ENCODE results near the gene AKR7A2. TPM values are rescaled to one million over a fixed set of nuclear protein-coding genes. Genes with fewer than 3 reads are reported as not detected.
"Not testable (repeated sequence)": the region's sequence is repeated elsewhere in the genome, so short reads cannot be mapped to it uniquely, and the experiment has no call there.

AKR7A2 gene
- total and polyA plus RNA-seq, 12 donors, result 6.8 to 48.5 (median 43.0) TPM

DNA sequence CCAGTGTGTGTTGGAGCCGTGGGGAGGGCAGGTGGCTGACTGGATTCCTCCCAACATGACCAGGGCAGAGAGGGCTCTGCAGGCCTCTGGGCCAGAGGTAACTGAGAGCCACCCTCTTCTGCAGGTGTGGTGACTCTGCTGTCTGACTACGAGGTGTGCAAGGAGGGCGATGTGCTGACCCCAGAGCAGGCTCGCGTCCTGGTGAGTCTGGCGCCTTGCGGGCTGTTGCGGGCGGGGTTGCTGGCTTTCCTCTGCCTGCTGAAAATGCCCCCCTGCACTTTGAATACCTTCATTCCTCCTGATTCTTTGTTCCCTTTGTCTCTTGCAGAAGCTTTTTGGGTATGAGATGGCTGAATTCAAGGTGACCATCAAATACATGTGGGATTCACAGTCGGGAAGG, 53.6 kb downstream of the AKR7A2 start:
- intact Hi-C loops (cut with DNase I), result loop anchor here in 5 of 10 donors (10.0 kb wide), 1 partner anchor 396 kb away; no protein-coding TSS in a partner anchor
- Histone ChIP-seq H3K4me1 (peaks cover 0 to 23% (median 7%) of the 10 kb centered on the region in 9 donors), H3K4me3 (no peak overlapping the region), H3K36me3 (peaks cover 0 to 65% (median 20%) of the 10 kb centered on the region in 9 donors), H3K27me3 (no peaks in the 10 kb centered on the region), H3K27ac (no peak overlapping the region), H3K9me3 (no peaks in the 10 kb centered on the region)
- TF ChIP-seq, protein P1, sequence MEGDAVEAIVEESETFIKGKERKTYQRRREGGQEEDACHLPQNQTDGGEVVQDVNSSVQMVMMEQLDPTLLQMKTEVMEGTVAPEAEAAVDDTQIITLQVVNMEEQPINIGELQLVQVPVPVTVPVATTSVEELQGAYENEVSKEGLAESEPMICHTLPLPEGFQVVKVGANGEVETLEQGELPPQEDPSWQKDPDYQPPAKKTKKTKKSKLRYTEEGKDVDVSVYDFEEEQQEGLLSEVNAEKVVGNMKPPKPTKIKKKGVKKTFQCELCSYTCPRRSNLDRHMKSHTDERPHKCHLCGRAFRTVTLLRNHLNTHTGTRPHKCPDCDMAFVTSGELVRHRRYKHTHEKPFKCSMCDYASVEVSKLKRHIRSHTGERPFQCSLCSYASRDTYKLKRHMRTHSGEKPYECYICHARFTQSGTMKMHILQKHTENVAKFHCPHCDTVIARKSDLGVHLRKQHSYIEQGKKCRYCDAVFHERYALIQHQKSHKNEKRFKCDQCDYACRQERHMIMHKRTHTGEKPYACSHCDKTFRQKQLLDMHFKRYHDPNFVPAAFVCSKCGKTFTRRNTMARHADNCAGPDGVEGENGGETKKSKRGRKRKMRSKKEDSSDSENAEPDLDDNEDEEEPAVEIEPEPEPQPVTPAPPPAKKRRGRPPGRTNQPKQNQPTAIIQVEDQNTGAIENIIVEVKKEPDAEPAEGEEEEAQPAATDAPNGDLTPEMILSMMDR (IDR thresholded peaks at IDR 0.05), result no peak
- DNase-seq, result no peak
- WGBS, 2 donors, result 92 to 97% methylated on average over 10 of the region's 10 CpGs
- ATAC-seq, result no peak

DNA sequence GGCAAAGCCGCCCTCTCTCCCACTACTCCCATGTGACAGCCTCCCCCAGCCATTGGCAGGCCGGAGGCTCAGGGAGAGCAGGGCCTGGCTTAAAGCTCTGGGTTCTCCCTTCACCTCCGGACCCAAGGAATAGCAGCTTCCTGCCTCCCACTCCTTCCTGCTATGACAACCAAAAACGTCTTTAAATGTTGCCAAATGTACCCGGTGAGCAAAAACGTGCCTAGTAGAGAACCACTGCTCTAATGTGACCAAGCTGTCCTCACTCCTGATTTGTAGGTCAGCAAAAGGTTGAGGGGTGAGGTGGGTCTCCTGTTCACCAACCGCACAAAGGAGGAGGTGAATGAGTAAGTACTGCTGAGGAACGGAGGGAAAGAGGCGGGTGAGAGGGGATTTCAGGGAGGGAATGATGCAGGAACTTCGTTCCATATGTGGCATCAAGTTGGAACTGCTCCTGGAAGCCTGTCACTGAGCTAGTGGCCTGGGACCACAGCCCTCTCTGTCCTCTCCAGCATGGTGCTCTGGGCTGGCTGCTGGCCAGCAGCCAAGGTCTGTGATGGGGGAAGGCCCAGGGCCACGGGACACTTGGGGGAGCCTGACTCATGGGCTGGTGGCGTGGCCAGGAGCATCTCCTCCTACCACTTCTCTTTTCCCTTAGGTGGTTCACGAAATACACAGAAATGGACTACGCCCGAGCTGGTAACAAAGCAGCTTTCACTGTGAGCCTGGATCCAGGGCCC, 54.6 kb downstream of the AKR7A2 start:
- no peak overlapping the region for H3K4me3 ChIP-seq
- no peaks in the 10 kb centered on the region for H3K27me3 ChIP-seq
- peak in 1 of 2 donors; percentile 53 for DNase-seq
- peak in 7 of 8 donors; percentile 22 to 86 (median 71) for ATAC-seq
- H3K36me3 ChIP-seq, result peaks cover 0 to 65% (median 20%) of the 10 kb centered on the region in 9 donors
- WGBS, 2 donors, result 56 to 57% methylated on average over 15 of the region's 15 CpGs
- TF ChIP-seq, protein P1 (IDR thresholded peaks at IDR 0.05), result no peak
- peaks cover 6 to 33% (median 17%) of the 10 kb centered on the region in 9 donors for H3K4me1 ChIP-seq
- intact Hi-C loops (cut with DNase I), result loop anchor here in 5 of 10 donors (10.0 kb wide), 1 partner anchor 397 kb away; no protein-coding TSS in a partner anchor
- H3K9me3 ChIP-seq, result no peaks in the 10 kb centered on the region
- H3K27ac ChIP-seq, result peak overlapping the region in 2 of 10 donors; percentile 4 to 31

DNA sequence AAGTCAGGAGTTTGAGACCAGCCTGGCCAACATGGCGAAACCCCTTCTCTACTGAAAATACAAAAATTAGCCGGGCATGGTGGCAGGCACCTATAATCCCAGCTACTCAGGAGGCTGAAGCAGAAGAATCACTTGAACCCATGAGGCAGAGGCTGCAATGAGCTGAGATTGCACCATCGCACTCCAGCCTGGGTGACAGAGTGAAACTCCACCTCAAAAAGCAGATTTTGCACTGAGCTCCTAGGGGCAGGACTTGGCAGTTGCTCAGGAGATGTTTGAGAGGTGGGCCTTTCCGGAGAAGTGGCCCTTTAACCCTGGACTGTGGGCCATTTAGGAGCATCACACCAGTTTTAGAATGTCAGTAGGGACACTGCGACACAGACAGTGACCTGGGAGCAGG, 55.6 kb downstream of the AKR7A2 start:
- H3K9me3 ChIP-seq, ATAC-seq, H3K27ac ChIP-seq, H3K27me3 ChIP-seq, DNase-seq, H3K4me3 ChIP-seq: not testable (repeated sequence)
- Histone ChIP-seq H3K4me1 (peaks cover 9 to 39% (median 23%) of the 10 kb centered on the region in 9 donors), H3K36me3 (peaks cover 0 to 65% (median 20%) of the 10 kb centered on the region in 9 donors)
- intact Hi-C loops (cut with DNase I), result loop anchor here in 5 of 10 donors (10.0 kb wide), 1 partner anchor 398 kb away; no protein-coding TSS in a partner anchor
- WGBS, 2 donors, result 95 to 96% methylated on average over 5 of the region's 5 CpGs

DNA sequence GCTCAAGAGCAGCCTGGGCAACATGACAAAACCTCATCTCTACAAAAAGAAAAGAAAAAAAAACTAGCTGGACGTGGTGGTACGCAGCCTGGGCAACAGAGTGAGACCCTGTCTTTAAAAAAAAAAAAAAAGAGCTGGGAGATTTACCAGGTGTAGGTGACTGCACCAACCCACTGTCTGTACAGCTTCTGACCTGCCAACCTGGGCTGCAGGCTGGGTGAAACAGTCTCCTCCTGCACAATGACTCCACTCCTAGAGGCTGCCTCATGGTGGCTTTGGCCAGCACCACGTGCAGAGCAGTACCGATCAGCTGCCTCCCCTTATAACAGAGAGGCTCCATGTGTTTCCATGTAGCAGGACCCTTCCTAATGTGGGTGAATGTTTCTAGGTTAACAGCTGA, 56.7 kb downstream of the AKR7A2 start:
- Histone ChIP-seq H3K4me1 (peaks cover 9 to 46% (median 30%) of the 10 kb centered on the region in 9 donors), H3K36me3 (peaks cover 0 to 58% (median 20%) of the 10 kb centered on the region in 9 donors), H3K27ac (no peak overlapping the region), H3K27me3 (no peaks in the 10 kb centered on the region), H3K9me3 (no peaks in the 10 kb centered on the region), H3K4me3 (no peak overlapping the region)
- DNase-seq (no peak), ATAC-seq (no peak)
- TF ChIP-seq, protein P1 (IDR thresholded peaks at IDR 0.05), result no peak
- intact Hi-C loops (cut with DNase I), result loop anchor here in 5 of 10 donors (10.0 kb wide), 1 partner anchor 400 kb away; no protein-coding TSS in a partner anchor
- WGBS, 2 donors, result 87% methylated on average over 4 of the region's 4 CpGs

Data from heart right ventricle (tissue), 16 donors.